H9 (cell line): ENCODE data around the gene FNDC3B. TPM values are rescaled to one million over a fixed set of nuclear protein-coding genes. Genes with fewer than 3 reads are reported as not detected.

Source experiments
- DNase-seq: peaks from one replicate; pipeline ENCODE4 v3.0.0-alpha.2; 2017
- H2AFZ ChIP-seq: one replicate; pipeline ENCODE4 v1.6.1; 2013; ENCODE audit warnings: mild to moderate bottlenecking, low read length, control low read depth, moderate library complexity
- H2AK5ac ChIP-seq: 2 replicates; pipeline ENCODE4 v1.6.1; 2013; ENCODE audit warnings: low read length, control low read depth, mixed read lengths; ENCODE audit not compliant: insufficient read length
- H2BK120ac ChIP-seq: one replicate; pipeline ENCODE4 v1.6.1; 2013; ENCODE audit warnings: low read depth, mild to moderate bottlenecking, low read length, control low read depth, inconsistent platforms; ENCODE audit not compliant: poor library complexity, severe bottlenecking
- H2BK12ac ChIP-seq: 2 replicates; pipeline ENCODE4 v1.6.1; 2013; ENCODE audit warnings: low read length, control low read depth, mixed read lengths, low read depth; ENCODE audit not compliant: insufficient read length
- H2BK15ac ChIP-seq: 2 replicates; pipeline ENCODE4 v1.6.1; 2013; ENCODE audit warnings: low read depth, low read length, control low read depth
- H2BK20ac ChIP-seq: one replicate; pipeline ENCODE4 v1.6.1; 2013; ENCODE audit warnings: low read depth, mild to moderate bottlenecking, low read length, control low read depth, inconsistent platforms; ENCODE audit not compliant: poor library complexity, severe bottlenecking
- H2BK5ac ChIP-seq: 2 replicates; pipeline ENCODE4 v1.6.1; 2013; ENCODE audit warnings: low read length, control low read depth, mixed read lengths; ENCODE audit not compliant: insufficient read length
- H3K14ac ChIP-seq: 2 replicates; pipeline ENCODE4 v1.6.1; 2013; ENCODE audit warnings: low read length, control low read depth; ENCODE audit not compliant: insufficient read depth
- H3K18ac ChIP-seq: 2 replicates; pipeline ENCODE4 v1.6.1; 2013; ENCODE audit warnings: low read depth, mild to moderate bottlenecking, mixed read lengths, low read length, control low read depth; ENCODE audit not compliant: insufficient read length
- H3K23ac ChIP-seq: 2 replicates; pipeline ENCODE4 v1.6.1; 2013; ENCODE audit warnings: low read length, control low read depth, mixed read lengths, low read depth; ENCODE audit not compliant: insufficient read length
- H3K23me2 ChIP-seq: 2 replicates; pipeline ENCODE4 v1.6.1; 2013; ENCODE audit warnings: low read depth, mild to moderate bottlenecking, mixed read lengths, low read length, control low read depth; ENCODE audit not compliant: insufficient read length, poor library complexity, severe bottlenecking
- H3K27ac ChIP-seq: 2 replicates; pipeline ENCODE4 v1.5.1; 2013; ENCODE audit warnings: low read length, control low read depth, mixed read lengths, low read depth; ENCODE audit not compliant: insufficient read length
- H3K27me3 ChIP-seq: 2 replicates; pipeline ENCODE4 v1.6.1; 2013; ENCODE audit warnings: low read length, control low read depth, inconsistent platforms; ENCODE audit not compliant: insufficient read depth
- H3K4ac ChIP-seq: 2 replicates; pipeline ENCODE4 v1.6.1; 2013; ENCODE audit warnings: low read depth, mild to moderate bottlenecking, control low read depth, inconsistent platforms, low read length, moderate library complexity
- H3K4me1 ChIP-seq: 2 replicates; pipeline ENCODE4 v1.6.1; 2013; ENCODE audit warnings: low read length, control low read depth, inconsistent platforms; ENCODE audit not compliant: insufficient read depth
- H3K4me2 ChIP-seq: 2 replicates; pipeline ENCODE4 v1.6.1; 2013; ENCODE audit warnings: low read length, control low read depth, mixed read lengths; ENCODE audit not compliant: insufficient read length, insufficient read depth
- H3K56ac ChIP-seq: 2 replicates; pipeline ENCODE4 v1.6.1; 2013; ENCODE audit warnings: low read depth, mild to moderate bottlenecking, mixed read lengths, low read length, control low read depth; ENCODE audit not compliant: insufficient read length
- H3K79me1 ChIP-seq: 2 replicates; pipeline ENCODE4 v1.6.1; 2013; ENCODE audit warnings: low read depth, mild to moderate bottlenecking, moderate library complexity, low read length, control low read depth, inconsistent platforms; ENCODE audit not compliant: insufficient read depth, poor library complexity, severe bottlenecking
- H3K79me2 ChIP-seq: 2 replicates; pipeline ENCODE4 v1.6.1; 2013; ENCODE audit warnings: low read length, control low read depth, inconsistent platforms; ENCODE audit not compliant: insufficient read depth
- H3K9ac ChIP-seq: 2 replicates; pipeline ENCODE4 v1.6.1; 2013; ENCODE audit warnings: low read length, control low read depth, mixed read lengths; ENCODE audit not compliant: insufficient read length; ENCODE audit errors: extremely low read depth
- H3K9me3 ChIP-seq: one replicate; pipeline ENCODE4 v1.6.1; 2013; ENCODE audit warnings: low read depth, low read length, inconsistent platforms; ENCODE audit not compliant: control insufficient read depth
- H3T11ph ChIP-seq: one replicate; pipeline ENCODE4 v1.6.1; 2013; ENCODE audit warnings: mild to moderate bottlenecking, low read length, control low read depth, inconsistent platforms
- H4K20me1 ChIP-seq: one replicate; pipeline ENCODE4 v1.6.1; 2013; ENCODE audit not compliant: control insufficient read depth, insufficient read length, insufficient read depth
- H4K5ac ChIP-seq: 2 replicates; pipeline ENCODE4 v1.6.1; 2013; ENCODE audit warnings: low read depth, mild to moderate bottlenecking, mixed read lengths, low read length, control low read depth; ENCODE audit not compliant: insufficient read length
- H4K8ac ChIP-seq: replicated peaks from 2 replicates; pipeline ENCODE4 v1.6.1; 2013; ENCODE audit warnings: low read length, control low read depth, mixed read lengths, low read depth; ENCODE audit not compliant: insufficient read length
- H4K91ac ChIP-seq: 2 replicates; pipeline ENCODE4 v1.6.1; 2013; ENCODE audit warnings: low read depth, mild to moderate bottlenecking, moderate library complexity, mixed read lengths, low read length, control low read depth; ENCODE audit not compliant: insufficient read length
- H3K27ac Mint-ChIP-seq, 3 experiments: 2 replicates in 2 of 3; 3 replicates in 1 of 3; pipeline ENCODE4 v1.8.0; 2020 to 2021; ENCODE audit warnings: mixed read lengths in 3 of 3, mild to moderate bottlenecking in 1 of 3, moderate library complexity in 1 of 3
- H3K27me3 Mint-ChIP-seq: 2 replicates; pipeline ENCODE4 v1.8.0; 2021; ENCODE audit warnings: low read depth, mild to moderate bottlenecking, moderate library complexity, mixed read lengths
- H3K36me3 Mint-ChIP-seq, 3 experiments: 2 replicates in 2 of 3; 3 replicates in 1 of 3; pipeline ENCODE4 v1.8.0; 2020 to 2021; ENCODE audit warnings: low read depth in 3 of 3, mixed read lengths in 3 of 3; ENCODE audit not compliant: insufficient read depth in 1 of 3
- H3K4me1 Mint-ChIP-seq, 2 experiments: 2 replicates each; pipeline ENCODE4 v1.8.0; 2020; ENCODE audit warnings: mixed read lengths in 2 of 2
- H3K4me3 Mint-ChIP-seq, 2 experiments: 2 replicates in 1 of 2; 3 replicates in 1 of 2; pipeline ENCODE4 v1.8.0; 2020 to 2021; ENCODE audit warnings: mild to moderate bottlenecking in 2 of 2, mixed read lengths in 2 of 2, moderate library complexity in 1 of 2
- H3K9me3 Mint-ChIP-seq, 2 experiments: 2 replicates in 1 of 2; 3 replicates in 1 of 2; pipeline ENCODE4 v1.8.0; 2020; ENCODE audit warnings: mild to moderate bottlenecking in 2 of 2, mixed read lengths in 2 of 2, moderate library complexity in 1 of 2
- CTCF ChIP-seq: fragments of 200-600 bp; sonication (generic); conservative IDR thresholded peaks from 3 replicates; pipeline ENCODE4 v1.8.0; 2021; ENCODE audit warnings: antibody characterized with exemption, mild to moderate bottlenecking
- WGBS: extraction: QIAGEN DNeasy Blood & Tissue Kit; methylation state at CpG from one replicate; pipeline ENCODE4 v1.1.7; 2013; ENCODE audit warnings: missing lambda C conversion rate, low lambda C conversion rate, mixed read lengths; ENCODE audit not compliant: insufficient read length; ENCODE audit errors: extremely low coverage; 5-methylcytosine and 5-hydroxymethylcytosine counted together
- total RNA-seq: library from RNA; stranded (reverse); gene quantifications from 2 replicates; pipeline ENCODE4 v1.2.1, GENCODE V29; 2021

The FNDC3B gene
- total RNA-seq, 1 experiment from 2014 or later, result 43.8 TPM

- H3K9me3 ChIP-seq, result no peaks in the 10 kb centered on the region
- no peak overlapping the region for H4K5ac ChIP-seq
- no peak overlapping the region for H2BK5ac ChIP-seq
- no peak overlapping the region for H4K8ac ChIP-seq
- no peak overlapping the region for H3K23ac ChIP-seq
- no peak overlapping the region for H2BK15ac ChIP-seq
- H3K18ac ChIP-seq, result no peak overlapping the region
- DNase-seq, result no peak
- H2AK5ac ChIP-seq, result no peak overlapping the region
- no peak overlapping the region for H3K27ac ChIP-seq
- H3K14ac ChIP-seq, result no peak overlapping the region
- Mint-ChIP-seq H3K27ac (peak overlapping the region in 2 of 3 experiments; percentile 1 to 77; a peak in 5 of 7 replicates), H3K4me3 (no peak overlapping the region), H3K27me3 (no peaks in the 10 kb centered on the region), H3K36me3 (no peaks in the 10 kb centered on the region), H3K4me1 (peaks cover 69 to 73% of the 10 kb centered on the region in 2 experiments), H3K9me3 (no peaks in the 10 kb centered on the region)
- no peak overlapping the region for H3K4me2 ChIP-seq
- no peak overlapping the region for H4K91ac ChIP-seq
- peaks cover 9% of the 10 kb centered on the region for H3K4me1 ChIP-seq
- TF ChIP-seq CTCF, result no peak
- no peaks in the 10 kb centered on the region for H3K27me3 ChIP-seq
- H3K4ac ChIP-seq, result no peak overlapping the region
- H4K20me1 ChIP-seq, result no peaks in the 10 kb centered on the region
- no CpG with 5 or more reads among the region's 5 CpGs for WGBS
- no peak overlapping the region for H2BK12ac ChIP-seq
- no peak overlapping the region for H2BK20ac ChIP-seq
- H2AFZ ChIP-seq, result no peak overlapping the region
- no peak overlapping the region for H2BK120ac ChIP-seq
- no peak overlapping the region for H3K9ac ChIP-seq
- peaks cover 11% of the 10 kb centered on the region for H3K79me1 ChIP-seq
- H3K56ac ChIP-seq, result no peak overlapping the region
- no peaks in the 10 kb centered on the region for H3K23me2 ChIP-seq
- peaks cover 10% of the 10 kb centered on the region; the same call in 1 of the 2 replicates for H3K79me2 ChIP-seq
- no peak overlapping the region for H3T11ph ChIP-seq
Measured at GRCh38 chr3:172102123-172102882, 62.9 kb downstream of the FNDC3B start.
